H1 (cell line): Measurements from ENCODE around the gene RCL1. TPM values are rescaled to one million over a fixed set of nuclear protein-coding genes. Genes with fewer than 3 reads are reported as not detected.
"Not testable (repeated sequence)": the region's sequence is repeated elsewhere in the genome, so short reads cannot be mapped to it uniquely, and the experiment has no call there.

Experiments used
- CTCF ChIA-PET: fragments of 300-600 bp; sonication (Branson Sonifier 250); formaldehyde crosslinking; loops from one replicate; lab custom pipeline; 2021; ENCODE audit not compliant: partially characterized antibody; lab: Charles Lee
- POLR2A ChIA-PET: fragments of 300-600 bp; sonication (Branson Sonifier 250); formaldehyde crosslinking; loops from one replicate; lab custom pipeline; 2021; ENCODE audit warnings: inconsistent platforms; ENCODE audit not compliant: partially characterized antibody; lab: Charles Lee
- DNase-seq, 2 experiments: peaks; one replicate each; pipeline versions ENCODE4 v3.0.0 to v3.0.0-alpha.2; 2010 to 2022; ENCODE audit warnings: low spot score in 2 of 2, low read depth in 1 of 2, mixed read lengths in 1 of 2
- FAIRE-seq: peaks from 2 replicates; lab custom pipeline; 2011; peaks lifted over from hg19 to GRCh38; lab: Jason Lieb, UNC
- H2AFZ ChIP-seq: 2 replicates; pipeline ENCODE4 v1.8.1; 2012; ENCODE audit warnings: low read length, inconsistent platforms
- H2AK5ac ChIP-seq: 2 replicates; pipeline ENCODE4 v1.6.1; 2013; ENCODE audit warnings: low read depth, low read length
- H2BK120ac ChIP-seq: replicated peaks from 2 replicates; pipeline ENCODE3; 2013; ENCODE audit warnings: low read depth, low read length, inconsistent platforms
- H2BK12ac ChIP-seq: 2 replicates; pipeline ENCODE4 v1.6.1; 2013; ENCODE audit warnings: low read depth, low read length
- H2BK15ac ChIP-seq: 2 replicates; pipeline ENCODE4 v1.6.1; 2013; ENCODE audit warnings: low read length
- H2BK20ac ChIP-seq: 2 replicates; pipeline ENCODE4 v1.6.1; 2013; ENCODE audit warnings: low read length
- H2BK5ac ChIP-seq: 2 replicates; pipeline ENCODE4 v1.6.1; 2013; ENCODE audit warnings: low read depth, low read length
- H3K14ac ChIP-seq: 2 replicates; pipeline ENCODE4 v1.6.1; 2013; ENCODE audit warnings: inconsistent platforms; ENCODE audit not compliant: insufficient read length
- H3K18ac ChIP-seq: 2 replicates; pipeline ENCODE4 v1.6.1; 2013; ENCODE audit warnings: low read length; ENCODE audit errors: extremely low read depth
- H3K23ac ChIP-seq: 2 replicates; pipeline ENCODE4 v1.6.1; 2013; ENCODE audit warnings: inconsistent platforms; ENCODE audit not compliant: insufficient read length
- H3K23me2 ChIP-seq: 2 replicates; pipeline ENCODE4 v1.6.1; 2013; ENCODE audit warnings: low read depth, low read length
- H3K27ac ChIP-seq: 2 replicates; pipeline ENCODE4 v1.6.1; 2011; ENCODE audit warnings: low read depth, low read length, inconsistent platforms
- H3K27me3 ChIP-seq, 4 experiments: replicated peaks in 1 of 4; 1 replicate in 1 of 4; 2 replicates in 3 of 4; pipeline versions ENCODE4 v1.6.1 to v1.8.1; 2011 to 2013; ENCODE audit warnings: low read length in 3 of 4, mild to moderate bottlenecking in 3 of 4, inconsistent platforms in 2 of 4, mixed read lengths in 2 of 4, moderate library complexity in 1 of 4; ENCODE audit not compliant: control insufficient read depth in 3 of 4, insufficient read depth in 3 of 4; ENCODE audit errors: extremely low read depth in 1 of 4
- H3K36me3 ChIP-seq, 4 experiments: 2 replicates each; pipeline versions ENCODE4 v1.6.1 to v1.8.1; 2011 to 2013; ENCODE audit warnings: mild to moderate bottlenecking in 4 of 4, low read length in 3 of 4, moderate library complexity in 2 of 4, control low read depth in 1 of 4, inconsistent platforms in 1 of 4; ENCODE audit not compliant: insufficient read depth in 4 of 4, control insufficient read depth in 2 of 4
- H3K4ac ChIP-seq: replicated peaks from 2 replicates; pipeline ENCODE3; 2013; ENCODE audit warnings: low read length, low read depth, mixed read lengths, inconsistent platforms; ENCODE audit not compliant: insufficient read length
- H3K4me1 ChIP-seq, 4 experiments: replicated peaks in 1 of 4; 1 replicate in 1 of 4; 2 replicates in 3 of 4; pipeline versions ENCODE4 v1.6.1 to v1.8.1; 2011 to 2013; ENCODE audit warnings: low read length in 3 of 4, inconsistent platforms in 2 of 4, mixed read lengths in 1 of 4; ENCODE audit not compliant: insufficient read depth in 4 of 4, control insufficient read depth in 3 of 4
- H3K4me2 ChIP-seq, 2 experiments: 2 replicates each; pipeline versions ENCODE4 v1.6.1 to v1.8.1; 2011 to 2013; ENCODE audit warnings: low read depth in 2 of 2, low read length in 2 of 2, control low read depth in 1 of 2, inconsistent platforms in 1 of 2, mild to moderate bottlenecking in 1 of 2; ENCODE audit not compliant: insufficient read depth in 1 of 2
- H3K4me3 ChIP-seq, 4 experiments: fragments of 200-600, 300-600 bp in 1 of 4; sonication (generic), shearing (Covaris generic), sonication (Bioruptor Twin) in 1 of 4; 2 replicates each; pipeline versions ENCODE4 v1.5.1 to v1.8.1; 2011 to 2016; ENCODE audit warnings: low read length in 4 of 4, low read depth in 3 of 4, control low read depth in 2 of 4, inconsistent platforms in 2 of 4, mild to moderate bottlenecking in 2 of 4, mixed read lengths in 1 of 4, moderate library complexity in 1 of 4; ENCODE audit not compliant: insufficient read depth in 2 of 4; ENCODE audit errors: extremely low read depth in 1 of 4
- H3K56ac ChIP-seq: replicated peaks from 2 replicates; pipeline ENCODE3; 2013; ENCODE audit warnings: low read depth, mild to moderate bottlenecking, mixed read lengths, low read length, inconsistent platforms; ENCODE audit not compliant: insufficient read length
- H3K79me1 ChIP-seq: 2 replicates; pipeline ENCODE4 v1.6.1; 2013; ENCODE audit warnings: low read depth, low read length, control low read depth
- H3K79me2 ChIP-seq, 2 experiments: 2 replicates each; pipeline versions ENCODE4 v1.6.1 to v1.8.1; 2012 to 2013; ENCODE audit warnings: low read length in 2 of 2, mild to moderate bottlenecking in 2 of 2, inconsistent platforms in 1 of 2; ENCODE audit not compliant: insufficient read depth in 2 of 2, control insufficient read depth in 1 of 2
- H3K9ac ChIP-seq, 4 experiments: replicated peaks in 1 of 4; 1 replicate in 1 of 4; 2 replicates in 3 of 4; pipeline versions ENCODE4 v1.6.1 to v1.8.1; 2011 to 2013; ENCODE audit warnings: low read depth in 3 of 4, low read length in 3 of 4, control low read depth in 2 of 4, mild to moderate bottlenecking in 2 of 4, moderate library complexity in 2 of 4, inconsistent platforms in 1 of 4; ENCODE audit errors: extremely low read depth in 1 of 4
- H3K9me3 ChIP-seq, 2 experiments: 2 replicates each; pipeline versions ENCODE4 v1.6.1 to v1.8.1; 2012 to 2013; ENCODE audit warnings: mild to moderate bottlenecking in 2 of 2, moderate library complexity in 2 of 2, control low read depth in 1 of 2, inconsistent platforms in 1 of 2, low read depth in 1 of 2, low read length in 1 of 2, mixed read lengths in 1 of 2; ENCODE audit not compliant: insufficient read depth in 2 of 2
- H4K20me1 ChIP-seq, 2 experiments: replicated peaks in 1 of 2; 2 replicates each; pipeline versions ENCODE3 to v1.8.1; 2011 to 2013; ENCODE audit warnings: inconsistent platforms in 2 of 2, low read length in 2 of 2, mild to moderate bottlenecking in 1 of 2; ENCODE audit not compliant: insufficient read depth in 2 of 2, control insufficient read depth in 1 of 2
- H4K5ac ChIP-seq: 2 replicates; pipeline ENCODE4 v1.6.1; 2013; ENCODE audit warnings: low read length, low read depth, mixed read lengths, inconsistent platforms; ENCODE audit not compliant: insufficient read length
- H4K8ac ChIP-seq: 2 replicates; pipeline ENCODE4 v1.8.0; 2013; ENCODE audit warnings: mild to moderate bottlenecking, moderate library complexity, low read length, inconsistent platforms; ENCODE audit not compliant: insufficient read depth; ENCODE audit errors: extremely low read depth
- H4K91ac ChIP-seq: replicated peaks from 2 replicates; pipeline ENCODE3; 2013; ENCODE audit warnings: low read length, mixed read lengths, inconsistent platforms; ENCODE audit not compliant: insufficient read length
- polyA plus RNA-seq, 7 experiments: library from polyadenylated mRNA; depleted of rRNA in 3 of 7; stranded (reverse) in 5 of 7; unstranded in 2 of 7; fragments of >200 nt in 5 of 7; fragments of 200-250 nt in 2 of 7; gene quantifications; 1 replicate in 5 of 7; 2 replicates in 1 of 7; 4 replicates in 1 of 7; pipeline versions ENCODE4 v1.2.1 to v1.2.3, GENCODE V29; 2011 to 2013; ENCODE audit warnings: missing spikeins in 2 of 7, mixed read lengths in 2 of 7
- total RNA-seq: library from RNA; stranded (reverse); fragmentation: NEBNext Ultra II Directional; extraction: Animal tissue kit (Norgen Biotek cat#: 25700); gene quantifications from 2 replicates; pipeline ENCODE4 v1.2.1, GENCODE V29; 2021

RCL1 gene
- total and polyA plus RNA-seq, 2 of the 8 experiments (the other 6 are each of a cell fraction or from before 2014, with no cell fraction given) = 21.0 to 29.5 TPM

- H3K14ac ChIP-seq, H3K27me3 ChIP-seq, H3K27ac ChIP-seq, H3K23me2 ChIP-seq, H3K4ac ChIP-seq, H3K23ac ChIP-seq, POLR2A ChIA-PET, H4K20me1 ChIP-seq, H3K4me1 ChIP-seq, H3K56ac ChIP-seq, H2BK5ac ChIP-seq, H3K4me2 ChIP-seq, FAIRE-seq, H3K4me3 ChIP-seq, H2AFZ ChIP-seq, H3K36me3 ChIP-seq, H3K79me2 ChIP-seq, H4K5ac ChIP-seq, H3K18ac ChIP-seq, H2BK20ac ChIP-seq, H3K9ac ChIP-seq, H2BK120ac ChIP-seq, H3K9me3 ChIP-seq, H3K79me1 ChIP-seq, H2BK15ac ChIP-seq, H4K8ac ChIP-seq, H2AK5ac ChIP-seq, H4K91ac ChIP-seq, H2BK12ac ChIP-seq, DNase-seq: not testable (repeated sequence)
- CTCF ChIA-PET = interaction anchor here (0.6 to 1.8 kb wide), 6 partner anchors 12 to 573 kb away, joined by 3 to 7 read pairs (median 4); no protein-coding TSS in a partner anchor
These were observed 38.2 kb upstream of the RCL1 start for GRCh38 chr9:4754530-4754929.
